ENCODE data around the gene RHBDD3. TPM values are rescaled to one million over a fixed set of nuclear protein-coding genes. Genes with fewer than 3 reads are reported as not detected.

The RHBDD3 gene
- total and polyA plus RNA-seq, 9 of the 15 experiments (the other 6 are each of a cell fraction or from before 2014, with no cell fraction given) = 0.32 to 35.6 (median 14.0) TPM

DNA sequence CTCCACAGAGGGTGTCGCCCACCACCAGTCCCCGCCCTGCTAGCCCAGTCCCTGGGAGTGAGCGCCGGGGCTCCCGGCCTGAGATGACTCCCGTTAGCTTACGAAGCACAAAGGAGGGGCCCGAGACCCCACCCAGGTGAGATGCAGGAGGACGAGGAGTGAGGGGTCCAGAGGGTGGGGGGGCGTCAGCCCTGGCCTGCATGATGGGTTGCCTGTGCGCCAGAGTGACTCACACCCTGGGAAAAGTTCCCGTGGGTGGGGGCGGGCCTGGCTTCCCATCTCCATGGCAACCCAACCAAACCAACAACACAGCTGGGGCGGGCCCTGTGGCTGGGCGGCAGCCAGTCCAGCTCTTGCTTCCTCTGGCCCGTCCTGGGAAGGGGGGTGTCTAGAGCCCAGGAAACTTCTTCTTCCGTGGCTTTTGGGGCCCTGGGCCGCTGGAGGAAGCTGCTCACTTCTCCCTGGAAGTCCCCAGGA lies 43.1 kb upstream of the RHBDD3 start (continued):
- TF ChIP-seq NFIC (IDR thresholded peaks at IDR 0.05) = no peak
- TF ChIP-seq RBM15 (IDR thresholded peaks at IDR 0.05; ENCODE audit: insufficient read depth, low read length) = no peak

- H2AFZ ChIP-seq (ENCODE audit: low read depth, low read length) = no peak overlapping the region
- H3K9me1 ChIP-seq (ENCODE audit: control insufficient read depth, insufficient read depth, low read length) = no peaks in the 10 kb centered on the region
- ATAC-seq = no peak
- no peaks in the 10 kb centered on the region for H3K27me3 ChIP-seq (ENCODE audit: control insufficient read depth in 2 of 2, insufficient read depth in 2 of 2, low read length in 2 of 2)
- no peak overlapping the region for H3K4me3 ChIP-seq
- no peak for TF ChIP-seq NCOA6 (IDR thresholded peaks at IDR 0.05)
- no peak for TF ChIP-seq FOS (IDR thresholded peaks at IDR 0.05; ENCODE audit: extremely low read depth, insufficient read length)
- 0 out of 2 replicates have a peak, but pooled peaks have one; percentile 7 for TF ChIP-seq POLR2G (IDR thresholded peaks at IDR 0.05; ENCODE audit: low read depth, low read length)
- no peak for TF ChIP-seq HOXB6 (CRISPR knock-in tag; IDR thresholded peaks at IDR 0.05; ENCODE audit: borderline replicate concordance)
- no peak for TF ChIP-seq ZNF184 (CRISPR knock-in tag; IDR thresholded peaks at IDR 0.05)
- TF ChIP-seq ZNF384 (IDR thresholded peaks at IDR 0.05; ENCODE audit: low read depth, low read length) = no peak
- TF ChIP-seq CBFA2T3 (IDR thresholded peaks at IDR 0.05) = no peak
- no peak for TF ChIP-seq TAF9B (IDR thresholded peaks at IDR 0.05; ENCODE audit: partially characterized antibody)
- 0 out of 2 replicates have a peak, but pooled peaks have one; percentile 42 for TF ChIP-seq HNRNPL (IDR thresholded peaks at IDR 0.05; ENCODE audit: low read depth, low read length)
- TF ChIP-seq ZC3H8 (IDR thresholded peaks at IDR 0.05) = no peak
- peak; percentile 41; the same call in 1 of the 2 replicates for TF ChIP-seq NR2C2 (CRISPR knock-in tag; IDR thresholded peaks at IDR 0.05)
- TF ChIP-seq NR2C2 (tag; IDR thresholded peaks at IDR 0.05) = peak; percentile 44; the same call in 1 of the 2 replicates
- no peak for TF ChIP-seq TCFL5 (CRISPR knock-in tag; conservative IDR thresholded peaks at IDR 0.05)
- TF ChIP-seq USF1 (CRISPR knock-in tag; IDR thresholded peaks at IDR 0.05) = peak; percentile 30; the same call in 1 of the 2 replicates
- TF ChIP-seq NR2C1 (IDR thresholded peaks at IDR 0.05) = peak; percentile 68
- peak; percentile 72 for TF ChIP-seq NR2C1 (tag; IDR thresholded peaks at IDR 0.05)
- TF ChIP-seq PCBP1 (IDR thresholded peaks at IDR 0.05; ENCODE audit: low read depth, low read length, poor library complexity, severe bottlenecking) = peak; percentile 47
- H3K4me2 ChIP-seq (ENCODE audit: insufficient read depth, low read length) = no peak overlapping the region
- H4K20me1 ChIP-seq (replicated peaks; ENCODE audit: control insufficient read depth, insufficient read depth, low read length) = no peaks in the 10 kb centered on the region
- no peaks in the 10 kb centered on the region for H3K9me3 ChIP-seq (replicated peaks; ENCODE audit: control insufficient read depth, insufficient read depth, low read depth, low read length)
- peaks cover 9% of the 10 kb centered on the region; the same call in 1 of the 3 replicates for H3K36me3 ChIP-seq (ENCODE audit: control insufficient read depth, insufficient read depth, low read length)
- intact Hi-C loops (cut with micrococcal nuclease) (no loop called here), in situ Hi-C loops (cut with MboI) (no loop called here)
- no peak overlapping the region for H3K27ac ChIP-seq (ENCODE audit: extremely low read depth, low read depth, low read length)
- FAIRE-seq = no peak
- peaks cover 18% of the 10 kb centered on the region for H3K79me2 ChIP-seq (ENCODE audit: control insufficient read depth, insufficient read depth, low read length)
- H3K9ac ChIP-seq (ENCODE audit: insufficient read depth in 1 of 2, low read depth in 2 of 2, low read length in 2 of 2) = peak overlapping the region in 1 of 2 experiments; percentile 72; a peak in 1 of 4 replicates
- 58% methylated on average over 11 of the region's 28 CpGs for WGBS (ENCODE audit: insufficient coverage, low coverage, missing lambda C conversion rate)
- ChIA-PET CTCF (ENCODE audit: low intra/inter-chr PET ratio) (no interaction called here), POLR2A (interaction anchor here (0.6 kb wide), 1 partner anchor 685 kb away, joined by 3 read pairs; no protein-coding TSS in a partner anchor)
- DNase-seq (ENCODE audit: extremely low read depth in 1 of 4, low spot score in 3 of 4) = no peak
- H3K4me1 ChIP-seq (replicated peaks in 1 of 2; ENCODE audit: control insufficient read depth in 2 of 2, insufficient read depth in 2 of 2, low read length in 2 of 2) = peaks cover 14 to 90% of the 10 kb centered on the region in 2 experiments; a peak in 4 of 5 replicates
- no TSS peak for BruUV-seq (replicated peaks)
Observed at GRCh38 chr22:29310065-29310862, 42.5 kb upstream of the RHBDD3 start.

All from K562 (cell line).